GM18498 (cell line): Measurements from ENCODE around the gene LTB4R.

Source experiments
- ATAC-seq: cut with Tn5 transposase; IDR thresholded peaks from one replicate; pipeline ENCODE4 v1.9.1; 2021; ENCODE audit warnings: mild to moderate bottlenecking, moderate library complexity; ENCODE audit not compliant: unreplicated experiment

The LTB4R gene

GRCh38 chr14:24310646-24311604 is at the start of gene LTB4R:
LTB4R (plus strand) TSS chr14:24311502; CDS start chr14:24315652, 4,150 bp downstream.
- peak; percentile 64 for ATAC-seq

DNA sequence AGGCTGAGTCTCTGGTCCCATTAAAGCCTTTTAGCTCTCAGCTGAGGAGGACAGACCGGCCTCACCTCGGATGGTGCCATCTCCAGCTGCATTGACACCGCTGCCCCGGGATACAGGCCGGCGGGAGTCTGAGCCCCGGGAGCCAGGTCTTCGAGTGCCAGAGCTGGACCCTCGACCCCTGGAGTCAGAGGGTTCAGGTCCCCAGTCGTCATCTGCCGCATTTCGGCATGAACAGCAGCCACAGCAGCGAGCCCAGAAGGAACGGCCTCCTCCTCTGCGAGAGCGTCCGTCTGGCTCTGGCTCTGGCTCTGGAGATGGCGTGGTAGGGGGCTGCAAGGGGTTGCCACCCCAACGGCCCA is 49.4 kb upstream of the LTB4R start:
- no peak for ATAC-seq

DNA sequence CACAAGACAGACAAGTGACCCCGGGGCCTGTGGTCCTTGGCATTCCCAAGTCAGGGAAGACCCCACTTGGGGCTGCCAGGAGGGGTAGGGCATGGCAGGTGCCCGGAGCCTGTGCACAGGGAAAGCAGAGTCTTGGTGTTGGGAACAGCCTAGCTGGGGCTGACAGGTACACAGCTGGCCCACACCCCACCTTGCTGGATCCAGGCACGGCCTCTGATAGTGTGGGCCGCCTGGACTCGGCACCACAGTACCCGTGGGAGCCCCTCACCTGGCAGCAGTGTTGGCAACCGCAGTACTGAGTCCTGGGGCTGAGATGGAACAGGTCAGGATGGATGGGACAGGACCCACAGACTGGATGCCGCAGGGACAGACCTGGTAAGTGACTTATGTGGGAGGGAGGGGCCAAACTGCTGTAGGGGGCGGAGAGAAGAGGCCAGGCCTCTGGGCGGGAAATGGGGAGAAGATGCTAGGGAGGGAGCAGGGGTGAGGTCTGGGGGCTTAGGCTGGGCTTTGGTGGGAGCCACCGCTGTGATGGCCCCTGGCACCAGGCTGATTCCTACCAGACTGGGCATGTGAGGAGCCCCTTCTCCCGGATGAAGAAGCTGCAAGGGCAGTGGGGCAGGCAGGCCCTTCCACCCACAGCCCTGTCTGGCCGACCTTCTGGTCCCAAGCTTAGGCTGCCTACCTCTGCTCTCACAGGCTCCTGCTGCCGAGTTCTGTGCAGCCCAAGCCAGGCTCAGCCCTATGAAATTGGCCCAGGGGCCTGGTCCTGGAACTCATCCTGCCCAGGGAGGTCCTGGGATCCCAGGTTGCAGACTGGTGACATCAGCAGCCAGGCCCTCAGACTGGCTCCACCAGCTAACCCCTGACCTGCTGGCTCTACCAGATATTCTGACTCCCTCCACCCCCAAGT is 48.2 kb upstream of the LTB4R start, which contains the start of gene TGM1:
Gene TGM1 (minus strand): TSS at position 357 of the 913 bp plus-strand sequence. CDS start 825 bp downstream, outside the sequence.
- no peak for ATAC-seq

DNA sequence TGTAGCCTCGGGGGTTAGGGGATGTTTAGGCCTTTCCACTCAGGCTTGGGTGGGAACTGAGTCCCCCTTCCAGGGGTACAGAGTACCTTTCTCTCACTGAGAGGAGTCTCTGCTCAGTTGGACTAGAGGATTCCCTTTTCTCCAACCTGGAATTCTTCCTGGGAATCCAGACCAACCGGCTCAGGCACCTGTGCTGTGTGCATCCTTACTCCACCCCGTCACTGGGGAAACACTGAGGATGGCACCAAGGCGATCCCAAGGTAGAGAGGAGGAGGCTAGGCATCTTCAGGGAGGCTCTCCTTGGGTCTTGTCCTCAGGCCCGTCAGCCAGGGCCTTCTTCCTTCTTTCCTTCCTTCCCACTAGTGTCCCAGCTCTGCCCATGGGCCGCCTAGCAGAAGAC is 47.5 kb upstream of the LTB4R start:
- no peak for ATAC-seq

- no peak for ATAC-seq
These were observed 47.0 kb upstream of the LTB4R start for GRCh38 chr14:24264298-24264697.

DNA sequence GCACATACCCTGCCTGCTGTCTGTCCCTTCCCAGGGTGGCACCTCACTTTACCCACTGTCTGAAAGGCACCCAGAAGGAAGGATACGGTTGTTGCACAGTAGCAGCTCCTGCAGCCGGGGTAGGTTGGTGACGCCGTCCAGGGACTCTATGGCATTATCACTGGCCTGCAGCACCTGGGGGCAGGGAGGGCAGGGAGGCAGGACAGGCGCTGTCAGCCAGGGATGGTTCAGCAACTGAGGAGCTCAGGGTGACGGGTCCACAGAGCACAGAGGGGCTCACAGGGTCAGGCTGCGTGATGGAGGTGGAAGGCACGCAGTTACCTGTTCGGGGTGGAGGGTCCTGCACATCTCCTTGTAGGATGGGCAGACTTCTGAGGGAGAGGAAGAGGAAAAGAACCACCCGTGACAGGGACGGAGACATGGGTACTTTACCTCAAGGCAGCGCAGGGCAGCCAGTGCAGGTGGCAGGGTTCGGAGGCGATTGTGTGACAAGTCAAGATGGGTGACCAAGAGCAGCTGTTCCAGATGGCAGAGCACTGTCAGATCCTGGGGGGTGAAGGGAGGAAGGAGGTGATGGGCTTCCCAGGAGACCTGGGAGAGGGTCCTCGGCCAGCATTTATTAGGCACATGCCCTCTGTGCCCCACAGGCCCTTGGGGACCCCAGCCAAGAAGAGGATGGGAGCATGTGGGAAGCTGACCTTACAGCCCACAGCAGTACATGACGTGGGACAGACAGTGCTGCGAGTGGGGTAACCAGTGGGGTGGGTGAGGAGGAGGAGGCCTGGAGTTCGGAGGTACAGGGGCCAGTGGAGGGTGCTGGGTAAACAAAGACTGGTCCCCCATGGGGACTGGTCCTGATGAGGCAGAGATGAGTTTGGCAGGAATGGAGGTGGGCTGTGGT is 44.7 kb upstream of the LTB4R start:
- no peak for ATAC-seq

GRCh38 chr14:24267516-24267915 is 43.8 kb upstream of the LTB4R start:
- ATAC-seq, result no peak

- ATAC-seq, result no peak
These were observed 43.1 kb upstream of the LTB4R start for GRCh38 chr14:24268225-24268624.

- no peak for ATAC-seq
These were observed 41.9 kb upstream of the LTB4R start for GRCh38 chr14:24269368-24269767.

GRCh38 chr14:24269910-24270536 is 41.3 kb upstream of the LTB4R start:
- no peak for ATAC-seq

GRCh38 chr14:24270537-24271133 is 40.7 kb upstream of the LTB4R start:
- no peak for ATAC-seq

DNA sequence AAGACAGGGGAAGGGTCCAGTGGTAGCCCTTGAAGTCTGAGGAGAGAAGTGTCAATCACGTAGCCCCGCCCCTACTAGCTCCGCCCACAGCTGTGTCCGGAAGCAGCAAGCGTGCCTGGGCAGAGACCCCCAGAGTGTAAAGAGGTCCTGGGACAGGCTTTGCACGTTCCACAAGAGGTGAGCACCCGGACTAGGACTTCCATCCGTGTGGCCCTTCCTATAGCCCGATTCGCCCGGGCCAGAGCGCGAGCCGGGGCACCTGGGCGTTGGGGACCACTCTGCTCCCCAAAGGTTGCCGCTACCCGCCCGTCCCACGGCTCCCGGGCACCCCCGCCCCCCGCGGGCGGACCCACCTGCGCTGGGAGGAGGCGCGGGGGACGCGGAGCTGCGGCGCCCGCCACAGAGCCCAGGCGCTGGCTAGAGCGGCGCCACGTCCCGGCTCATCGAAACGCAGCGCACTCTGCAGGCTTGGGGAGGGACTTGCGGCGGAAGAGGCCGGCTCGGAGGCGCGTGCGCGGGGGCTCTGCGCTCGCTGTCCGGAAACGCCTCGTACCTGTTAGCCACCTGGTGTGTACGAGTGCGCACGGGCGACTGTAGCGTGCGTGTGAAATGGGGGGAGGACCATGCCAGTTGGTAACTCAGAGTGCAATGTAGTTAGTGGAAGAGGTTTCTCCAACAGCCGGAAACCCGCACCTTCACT is 40.0 kb upstream of the LTB4R start, which contains the start of gene RABGGTA:
Gene RABGGTA (minus strand): TSS at position 464 of the 700 bp plus-strand sequence. CDS start 482 bp downstream, outside the sequence.
- peak; percentile 90 for ATAC-seq

GRCh38 chr14:24271834-24272263 is 39.5 kb upstream of the LTB4R start:
- ATAC-seq, result no peak

DNA sequence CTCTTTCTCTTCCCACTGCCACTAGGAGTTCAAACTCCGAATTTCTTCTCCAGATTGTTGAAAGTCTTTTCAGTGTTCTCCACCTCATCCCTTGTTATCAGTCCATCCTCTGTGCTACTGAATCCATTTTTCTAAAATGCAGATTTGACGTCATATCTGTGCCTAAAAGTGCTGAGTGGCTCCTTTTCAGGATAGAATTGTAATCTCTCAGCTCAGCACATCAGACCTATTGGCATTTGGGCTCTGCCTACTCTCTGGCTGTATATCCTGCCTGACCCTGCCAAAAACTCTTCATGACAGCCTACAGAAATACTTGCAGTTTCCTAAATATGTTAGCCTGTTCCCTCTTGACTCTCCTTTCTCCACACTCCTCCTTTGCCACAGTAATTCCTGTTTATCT is 38.8 kb upstream of the LTB4R start:
- ATAC-seq, result no peak

DNA sequence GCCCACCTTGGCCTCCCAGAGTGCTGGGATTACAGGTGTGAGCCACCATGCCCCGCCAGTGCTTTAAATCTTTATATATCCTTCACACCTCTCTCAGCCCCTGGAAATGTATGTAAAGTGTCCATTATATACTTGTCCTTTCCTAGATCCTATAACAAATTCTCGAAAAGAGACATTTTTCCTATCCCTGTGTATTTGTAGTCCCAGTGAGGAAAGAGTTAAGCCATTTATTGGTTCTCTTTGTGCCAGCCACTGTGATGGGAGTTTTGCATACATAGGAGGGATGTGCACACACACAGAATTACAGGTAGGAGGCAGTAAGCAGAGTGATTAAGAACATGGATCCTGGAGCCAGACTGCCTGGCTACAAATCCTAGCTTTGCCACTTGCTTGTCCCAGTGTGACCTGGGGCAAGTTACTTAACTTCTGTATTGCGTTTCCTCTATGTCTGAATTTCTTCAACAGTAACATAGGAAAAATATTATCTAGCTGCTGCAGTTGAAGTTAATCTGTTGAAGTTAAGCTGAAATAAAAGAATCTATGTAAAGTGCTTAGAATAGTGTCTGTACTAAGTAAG is 37.8 kb upstream of the LTB4R start:
- ATAC-seq, result no peak

DNA sequence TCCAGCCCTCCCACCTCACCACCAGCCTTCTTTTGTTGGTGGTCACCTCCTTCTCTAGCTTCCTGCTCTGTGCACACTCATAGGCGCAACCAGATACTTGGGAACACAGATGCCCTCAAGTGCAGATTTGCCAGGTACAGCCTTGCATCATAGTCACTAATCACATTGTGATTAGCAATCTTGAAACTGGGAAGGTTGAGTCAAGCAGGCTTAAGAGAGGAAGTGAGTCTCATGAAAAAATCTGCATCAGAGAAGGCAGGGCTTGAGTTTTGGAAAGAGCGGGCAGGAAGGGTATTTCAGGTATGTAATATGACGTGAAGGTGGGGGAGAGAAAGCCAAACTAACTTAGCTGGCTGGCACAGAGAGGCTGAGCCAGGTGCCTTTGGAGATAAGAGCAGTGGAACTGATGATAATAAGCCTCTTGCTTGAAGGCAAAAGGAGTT is 37.2 kb upstream of the LTB4R start:
- peak; percentile 40 for ATAC-seq

GRCh38 chr14:24277071-24277470 is 34.2 kb upstream of the LTB4R start:
- no peak for ATAC-seq

- no peak for ATAC-seq
These were observed 33.5 kb upstream of the LTB4R start for GRCh38 chr14:24277606-24278321.
